A549 (cell line): Measurements from ENCODE around the gene SPSB3. TPM values are rescaled to one million over a fixed set of nuclear protein-coding genes. Genes with fewer than 3 reads are reported as not detected.

Experiments used
- ATAC-seq, 2 experiments: fragments of 200-7000 bp in 1 of 2; fragments of >200 bp in 1 of 2; cut with Nextera tagmentation in 1 of 2; cut with Tn5 transposase in 1 of 2; 3 replicates each; pipeline versions ENCODE4 v1.8.0 to v1.9.1; 2018 to 2020; ENCODE audit warnings: mild to moderate bottlenecking in 1 of 2, moderate library complexity in 1 of 2
- CTCF ChIA-PET: fragments of 300-600 bp; sonication (Branson Sonifier 250); formaldehyde crosslinking; extraction: SDS; loops from one replicate; lab custom pipeline; 2021; ENCODE audit warnings: antibody characterized with exemption, inconsistent platforms; lab: Yijun Ruan, JAX
- POLR2A ChIA-PET: fragments of 350-600 bp; formaldehyde crosslinking; extraction: SDS; loops from one replicate; lab custom pipeline; 2021; ENCODE audit warnings: antibody characterized with exemption, inconsistent platforms; lab: Yijun Ruan, JAX
- DNase-seq, 2 experiments: peaks; one replicate each; pipeline versions ENCODE4 v3.0.0 to v3.0.0-alpha.2; 2011 to 2016; ENCODE audit warnings: low read depth in 1 of 2, low spot score in 1 of 2
- FAIRE-seq: peaks from 2 replicates; lab custom pipeline; 2011; peaks lifted over from hg19 to GRCh38; lab: Jason Lieb, UNC
- H3K27ac ChIP-seq, 2 experiments: fragments of >200 bp; sonication (Bioruptor Twin); formaldehyde crosslinking; 3 replicates each; pipeline ENCODE4 v1.5.1; 2016 to 2017
- H3K4me1 ChIP-seq: fragments of >200 bp; sonication (Bioruptor Twin); formaldehyde crosslinking; 3 replicates; pipeline ENCODE4 v1.6.1; 2016
- H3K4me2 ChIP-seq: fragments of >200 bp; sonication (Bioruptor Twin); formaldehyde crosslinking; 3 replicates; pipeline ENCODE4 v1.6.1; 2016
- H3K4me3 ChIP-seq: fragments of >200 bp; sonication (Bioruptor Twin); formaldehyde crosslinking; 3 replicates; pipeline ENCODE4 v1.5.1; 2016
- H3K9me3 ChIP-seq: fragments of >200 bp; sonication (Bioruptor Twin); formaldehyde crosslinking; 3 replicates; pipeline ENCODE4 v1.6.1; 2016
- ATOH8 ChIP-seq: fragments of 250-450 bp; sonication (Bioruptor Pico); IDR thresholded peaks from 2 replicates; pipeline ENCODE4 v1.5.0; 2020; ENCODE audit warnings: low read depth, mild to moderate bottlenecking, moderate library complexity
- BHLHE40 ChIP-seq: IDR thresholded peaks from 2 replicates; pipeline ENCODE4 v1.6.1; 2012; ENCODE audit warnings: low read depth, low read length, inconsistent platforms
- CBX2 ChIP-seq: fragments of 200-600 bp; sonication (generic); IDR thresholded peaks from 2 replicates; pipeline ENCODE4 v1.6.1; 2016; ENCODE audit warnings: low read depth, mild to moderate bottlenecking, borderline replicate concordance
- CEBPB ChIP-seq, 2 experiments: fragments of >200 bp in 1 of 2; sonication (Bioruptor Twin) in 1 of 2; formaldehyde crosslinking in 1 of 2; IDR thresholded peaks; 2 replicates each; pipeline ENCODE4 v1.6.1; 2012 to 2016
- CHD2 ChIP-seq: fragments of 150-350 bp; IDR thresholded peaks from 2 replicates; pipeline ENCODE4 v1.6.1; 2014; ENCODE audit warnings: low read length; ENCODE audit not compliant: partially characterized antibody
- EHMT2 ChIP-seq: fragments of 200-600 bp; sonication (generic); IDR thresholded peaks from 2 replicates; pipeline ENCODE4 v1.6.1; 2016; ENCODE audit warnings: antibody characterized with exemption, low read depth, mild to moderate bottlenecking, moderate library complexity
- FOSL2 ChIP-seq, 2 experiments: fragments of 450-650 bp in 1 of 2; fragments of >200 bp in 1 of 2; sonication (Bioruptor Twin) in 1 of 2; formaldehyde crosslinking; IDR thresholded peaks; 2 replicates each; pipeline versions ENCODE4 v1.5.0 to v1.6.1; 2016 to 2020; ENCODE audit warnings: mild to moderate bottlenecking in 1 of 2, moderate library complexity in 1 of 2
- FOXS1 ChIP-seq: fragments of 250-450 bp; sonication (Bioruptor Pico); IDR thresholded peaks from 2 replicates; pipeline ENCODE4 v1.5.0; 2020; ENCODE audit warnings: mild to moderate bottlenecking, moderate library complexity
- GATA3 ChIP-seq: IDR thresholded peaks from 2 replicates; pipeline ENCODE4 v1.6.1; 2012; ENCODE audit warnings: borderline replicate concordance
- HOXB13 ChIP-seq: fragments of 250-450 bp; sonication (Bioruptor Pico); IDR thresholded peaks from 2 replicates; pipeline ENCODE4 v1.5.0; 2020; ENCODE audit warnings: low read depth, mild to moderate bottlenecking, moderate library complexity
- KDM5A ChIP-seq: fragments of 200-600 bp; sonication (generic); IDR thresholded peaks from 2 replicates; pipeline ENCODE4 v1.6.1; 2016; ENCODE audit warnings: antibody characterized with exemption, mild to moderate bottlenecking
- MAFK ChIP-seq: fragments of 450-650 bp; IDR thresholded peaks from 2 replicates; pipeline ENCODE4 v1.6.1; 2014; ENCODE audit not compliant: partially characterized antibody
- NFE2L2 ChIP-seq: fragments of 150-350 bp; conservative IDR thresholded peaks from 2 replicates; pipeline ENCODE4 v1.6.1; 2014; ENCODE audit warnings: low read length
- PBX3 ChIP-seq: IDR thresholded peaks from 2 replicates; pipeline ENCODE4 v1.6.1; 2012
- PHF8 ChIP-seq: fragments of 200-600 bp; sonication (generic); IDR thresholded peaks from 2 replicates; pipeline ENCODE4 v1.6.1; 2016; ENCODE audit warnings: low read depth, mild to moderate bottlenecking, antibody characterized with exemption, moderate library complexity, borderline replicate concordance
- POLR2A ChIP-seq: IDR thresholded peaks from 2 replicates; pipeline ENCODE4 v1.6.1; 2012; ENCODE audit warnings: mild to moderate bottlenecking, low read length
- POLR2AphosphoS2 ChIP-seq: conservative IDR thresholded peaks from 2 replicates; pipeline ENCODE4 v1.6.1; 2012; ENCODE audit warnings: low read length, improper control_type of control experiment, inconsistent platforms
- RARB ChIP-seq: fragments of 250-450 bp; sonication (Bioruptor Pico); IDR thresholded peaks from 2 replicates; pipeline ENCODE4 v1.8.0; 2021; ENCODE audit warnings: mild to moderate bottlenecking, moderate library complexity
- RCOR1 ChIP-seq: fragments of 150-350 bp; IDR thresholded peaks from 2 replicates; pipeline ENCODE4 v1.6.1; 2014; ENCODE audit warnings: antibody characterized with exemption, low read length, low read depth
- RNF2 ChIP-seq: fragments of 200-600 bp; sonication (generic); IDR thresholded peaks from 2 replicates; pipeline ENCODE4 v1.6.1; 2016; ENCODE audit warnings: low read depth, mild to moderate bottlenecking, antibody characterized with exemption, moderate library complexity, borderline replicate concordance
- TP53 ChIP-seq: fragments of 250-450 bp; sonication (Bioruptor Pico); IDR thresholded peaks from 2 replicates; pipeline ENCODE4 v1.5.0; 2021; ENCODE audit warnings: mild to moderate bottlenecking, moderate library complexity
- ZNF302 ChIP-seq: fragments of 250-450 bp; sonication (Bioruptor Pico); IDR thresholded peaks from 2 replicates; pipeline ENCODE4 v1.9.0; 2021; ENCODE audit warnings: inconsistent platforms, mild to moderate bottlenecking, moderate library complexity
- WGBS: methylation state at CpG from one replicate; pipeline ENCODE4 v1.1.6; 2017; ENCODE audit errors: missing lambda C conversion rate; 5-methylcytosine and 5-hydroxymethylcytosine counted together
- polyA plus RNA-seq, 4 experiments: library from polyadenylated mRNA; depleted of rRNA in 3 of 4; stranded (reverse); fragments of >200 nt; fragmentation: RNase III in 1 of 4; extraction: RNeasy Plus Mini Kit Qiagen cat#74134 plus additional on column Dnase treatment in 1 of 4; gene quantifications; 2 replicates in 3 of 4; 3 replicates in 1 of 4; pipeline ENCODE4 v1.2.3, GENCODE V29; 2011 to 2017

Gene SPSB3
- polyA plus RNA-seq, 2 of the 4 experiments (the other 2 are of a cell fraction): 9.2 to 14.6 TPM

DNA sequence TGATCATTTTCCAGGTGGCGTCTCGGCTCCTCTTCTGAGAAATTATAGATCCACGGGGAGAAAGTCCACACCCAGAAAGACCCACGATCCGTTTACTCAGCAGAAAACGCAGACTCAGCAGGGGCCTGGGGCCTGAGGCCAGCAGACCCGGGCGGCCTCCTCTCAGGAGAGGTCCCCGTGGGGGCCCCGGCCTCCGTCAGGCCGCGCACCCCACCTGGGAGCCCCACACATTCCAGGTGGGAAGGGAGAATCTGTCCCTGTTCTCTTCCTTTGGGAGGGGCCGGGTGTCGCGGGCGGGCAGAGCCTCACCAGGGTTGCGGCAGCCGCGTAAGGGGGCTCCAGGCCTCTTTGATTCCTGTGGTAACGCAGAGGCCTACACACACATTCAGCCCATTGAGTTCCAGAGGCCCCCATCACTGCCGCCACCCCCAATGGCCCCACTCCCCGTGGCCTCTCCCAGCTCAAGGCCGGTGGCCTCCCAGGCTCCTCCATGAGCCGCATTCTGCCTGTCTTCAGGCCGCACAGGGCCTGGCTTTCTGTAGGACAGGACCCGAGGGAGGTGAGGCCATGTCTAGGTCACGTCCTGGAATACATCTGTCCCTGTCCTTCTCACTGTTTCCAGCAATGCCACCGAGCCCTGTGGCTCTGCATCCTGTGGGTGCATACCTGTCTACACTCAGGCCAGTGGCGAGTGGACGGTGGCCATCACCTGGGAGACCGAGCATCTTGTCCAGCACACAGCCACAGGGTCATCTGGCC, 12.7 kb upstream of the SPSB3 start:
- no peak overlapping the region for H3K27ac ChIP-seq
- DNase-seq (no peak), FAIRE-seq (no peak), ATAC-seq (no peak)
- CTCF ChIA-PET: interaction anchor here (1.2 kb wide), 1 partner anchor 134 kb away, joined by 3 read pairs; no protein-coding TSS in a partner anchor
- H3K4me3 ChIP-seq: no peak overlapping the region
- POLR2A ChIA-PET: interaction anchor here (1.2 kb wide), 1 partner anchor 12 kb away, joined by 3 read pairs; the partner anchor contains the start of genes NUBP2 and SPSB3
- no peak overlapping the region for H3K4me2 ChIP-seq
- peaks cover 5% of the 10 kb centered on the region; the same call in 1 of the 3 replicates for H3K4me1 ChIP-seq
- WGBS: 89% methylated on average over 32 of the region's 32 CpGs
- H3K9me3 ChIP-seq: peaks cover 21% of the 10 kb centered on the region; the same call in 2 of the 3 replicates
- TF ChIP-seq RCOR1 (no peak), MAFK (peak; percentile 65)

DNA sequence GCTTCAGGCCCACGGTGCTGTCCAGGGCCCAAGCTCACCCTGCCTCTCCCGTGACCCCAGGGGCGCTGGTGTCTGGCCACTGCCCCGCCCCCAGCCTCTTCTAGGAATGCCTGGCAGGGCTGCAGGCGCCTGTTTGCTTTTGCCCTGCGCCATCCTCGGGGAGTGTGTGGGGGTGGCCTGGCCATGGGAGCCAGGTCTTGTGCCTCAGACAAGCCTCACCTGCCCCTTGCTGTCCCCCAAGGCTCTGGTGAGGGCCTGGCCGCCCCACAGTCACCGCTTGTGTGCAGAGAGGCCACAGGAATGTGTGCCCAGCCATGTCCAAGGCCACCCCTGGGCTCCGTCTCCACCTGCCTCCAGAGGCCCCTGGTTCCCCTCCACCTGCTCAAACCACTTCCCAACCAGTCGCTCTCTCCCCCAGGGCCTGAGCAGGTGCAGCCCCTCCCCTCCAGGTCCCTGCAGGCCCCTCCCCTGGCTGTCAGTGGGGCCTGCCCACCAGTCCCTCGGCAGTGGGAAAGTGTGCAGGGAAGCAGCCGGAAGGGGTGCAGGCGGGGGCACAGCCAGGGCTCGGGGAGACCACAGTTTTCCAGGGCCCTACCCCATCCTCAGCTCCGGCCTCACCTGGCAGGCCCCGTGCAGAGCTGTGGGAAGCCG, 12.0 kb upstream of the SPSB3 start:
- FAIRE-seq (no peak), DNase-seq (no peak), ATAC-seq (peak; percentile 17 to 35; a peak in 4 of 6 replicates)
- no peak for TF ChIP-seq CBX2
- TF ChIP-seq FOSL2 (IDR thresholded peaks at IDR 0.05): no peak
- no peak for TF ChIP-seq FOSL2 (CRISPR knock-in tag; IDR thresholded peaks at IDR 0.05)
- no peak for TF ChIP-seq EHMT2
- TF ChIP-seq RARB (CRISPR knock-in tag): no peak
- TF ChIP-seq POLR2A: no peak
- TF ChIP-seq POLR2AphosphoS2: no peak
- TF ChIP-seq NFE2L2: no peak
- no peak for TF ChIP-seq PHF8
- no peak for TF ChIP-seq CEBPB (IDR thresholded peaks at IDR 0.05)
- TF ChIP-seq ATOH8 (CRISPR knock-in tag): no peak
- no peak for TF ChIP-seq ZNF302 (CRISPR knock-in tag)
- no peak for TF ChIP-seq PBX3
- no peak for TF ChIP-seq FOXS1 (CRISPR knock-in tag)
- no peak for TF ChIP-seq BHLHE40
- no peak for TF ChIP-seq CHD2
- no peak for TF ChIP-seq TP53 (CRISPR knock-in tag)
- no peak for TF ChIP-seq HOXB13 (CRISPR knock-in tag)
- TF ChIP-seq RNF2: no peak
- no peak for TF ChIP-seq GATA3
- TF ChIP-seq KDM5A: no peak
- H3K4me3 ChIP-seq: no peak overlapping the region
- H3K9me3 ChIP-seq: peaks cover 17% of the 10 kb centered on the region; the same call in 2 of the 3 replicates
- whole genome bisulfite sequencing: 81% methylated on average over 8 of the region's 18 CpGs
- ChIA-PET POLR2A (interaction anchor here (1.8 kb wide), 1 partner anchor 12 kb away, joined by 9 read pairs; the partner anchor contains the start of genes NUBP2 and SPSB3), CTCF (interaction anchor here (1.6 kb wide), 1 partner anchor 21 kb away, joined by 6 read pairs; the partner anchor contains the start of gene MRPS34)
- peaks cover 5% of the 10 kb centered on the region; the same call in 1 of the 3 replicates for H3K4me1 ChIP-seq
- H3K27ac ChIP-seq: no peak overlapping the region
- H3K4me2 ChIP-seq: no peak overlapping the region
